Measurements from ENCODE around the gene CLHC1. TPM values are rescaled to one million over a fixed set of nuclear protein-coding genes. Genes with fewer than 3 reads are reported as not detected.
"Not testable (repeated sequence)": the region's sequence is repeated elsewhere in the genome, so short reads cannot be mapped to it uniquely, and the experiment has no call there.

CLHC1 gene
- 2.3 and 3.2 TPM in 2 replicates for total RNA-seq (2014; rRNA removed; shearing (Covaris generic); ENCODE audit: low replicate concordance)

GRCh38 chr2:55232084-55232862 lies at the start of gene CLHC1, which contains the start of gene RPS27A:
Gene CLHC1, minus strand, starts transcription at chr2:55232293. Its CDS starts 9,882 bp downstream, at chr2:55222411.
Gene RPS27A, plus strand, starts transcription at chr2:55232688. Its CDS starts 137 bp downstream, at chr2:55232825.
- DNase-seq = peak; percentile 89
- Histone ChIP-seq H3K36me3 (peaks cover 57% of the 10 kb centered on the region), H3K9me3 (no peaks in the 10 kb centered on the region), H3K4me3 (peak within 1 kb of the TSS; percentile 100), H3K27me3 (no peaks in the 10 kb centered on the region)

GRCh38 chr2:55280851-55281546 lies 48.9 kb upstream of the CLHC1 start:
- H3K27me3 ChIP-seq, H3K4me3 ChIP-seq, DNase-seq, H3K36me3 ChIP-seq, H3K9me3 ChIP-seq: not testable (repeated sequence)

GRCh38 chr2:55279859-55280424 lies 47.8 kb upstream of the CLHC1 start:
- not testable (repeated sequence) for H3K27me3 ChIP-seq, H3K4me3 ChIP-seq, H3K9me3 ChIP-seq, H3K36me3 ChIP-seq, DNase-seq

- H3K27me3 ChIP-seq, H3K36me3 ChIP-seq, DNase-seq, H3K9me3 ChIP-seq, H3K4me3 ChIP-seq: not testable (repeated sequence)
These were observed 47.2 kb upstream of the CLHC1 start for GRCh38 chr2:55279214-55279835.

DNA sequence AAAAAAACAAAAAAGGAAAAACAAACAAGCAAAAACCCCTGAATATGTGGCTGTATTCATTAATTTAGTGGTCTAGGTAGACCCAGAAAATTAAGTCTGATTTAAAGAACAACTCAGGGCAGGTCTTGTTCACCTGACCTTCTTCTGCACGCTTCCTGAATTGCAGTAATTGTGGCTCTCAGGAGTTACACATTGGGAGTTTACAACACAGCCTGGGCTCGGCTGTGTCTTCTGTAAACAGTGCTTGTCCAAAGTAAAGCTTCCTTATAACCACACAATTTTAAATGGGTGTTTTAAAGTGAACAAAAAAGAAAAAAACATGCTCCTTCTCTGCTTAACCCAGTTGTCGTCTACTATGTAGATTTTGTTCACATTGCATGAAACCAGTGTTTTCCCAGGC lies 45.2 kb upstream of the CLHC1 start:
- no peaks in the 10 kb centered on the region for H3K36me3 ChIP-seq
- H3K9me3 ChIP-seq = no peaks in the 10 kb centered on the region
- no peak overlapping the region for H3K4me3 ChIP-seq
- no peaks in the 10 kb centered on the region for H3K27me3 ChIP-seq
- DNase-seq = no peak

GRCh38 chr2:55274346-55274745 lies 42.3 kb upstream of the CLHC1 start:
- not testable (repeated sequence) for DNase-seq, H3K9me3 ChIP-seq, H3K27me3 ChIP-seq, H3K36me3 ChIP-seq, H3K4me3 ChIP-seq

DNA sequence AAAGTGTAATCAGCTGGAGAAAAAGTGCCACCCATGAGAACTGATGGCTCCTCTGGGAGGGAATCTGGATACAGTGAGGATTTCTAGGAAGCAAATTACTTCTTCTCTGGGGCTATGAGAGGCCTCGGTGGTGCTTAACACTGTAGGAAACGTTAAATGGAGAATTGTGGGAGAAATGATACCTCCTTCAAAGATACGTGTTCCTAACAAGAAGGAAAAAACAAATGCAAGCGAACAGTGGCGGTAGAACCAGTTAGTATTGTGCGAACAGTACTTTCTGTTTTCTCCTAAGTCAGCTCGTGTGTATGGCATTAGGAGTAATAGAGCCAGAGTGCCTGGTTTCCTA lies 37.5 kb upstream of the CLHC1 start:
- DNase-seq = no peak
- Histone ChIP-seq H3K4me3 (peak overlapping the region; percentile 93), H3K36me3 (peaks cover 14% of the 10 kb centered on the region), H3K9me3 (no peaks in the 10 kb centered on the region), H3K27me3 (no peaks in the 10 kb centered on the region)

GRCh38 chr2:55268907-55269644 lies 37.0 kb upstream of the CLHC1 start, which contains the start of gene MTIF2:
Gene MTIF2, minus strand, starts transcription at chr2:55269231. Its CDS starts 5,373 bp downstream, at chr2:55263858.
- Histone ChIP-seq H3K27me3 (no peaks in the 10 kb centered on the region), H3K4me3 (peak within 1 kb of the TSS; percentile 93), H3K36me3 (peaks cover 17% of the 10 kb centered on the region)

DNA sequence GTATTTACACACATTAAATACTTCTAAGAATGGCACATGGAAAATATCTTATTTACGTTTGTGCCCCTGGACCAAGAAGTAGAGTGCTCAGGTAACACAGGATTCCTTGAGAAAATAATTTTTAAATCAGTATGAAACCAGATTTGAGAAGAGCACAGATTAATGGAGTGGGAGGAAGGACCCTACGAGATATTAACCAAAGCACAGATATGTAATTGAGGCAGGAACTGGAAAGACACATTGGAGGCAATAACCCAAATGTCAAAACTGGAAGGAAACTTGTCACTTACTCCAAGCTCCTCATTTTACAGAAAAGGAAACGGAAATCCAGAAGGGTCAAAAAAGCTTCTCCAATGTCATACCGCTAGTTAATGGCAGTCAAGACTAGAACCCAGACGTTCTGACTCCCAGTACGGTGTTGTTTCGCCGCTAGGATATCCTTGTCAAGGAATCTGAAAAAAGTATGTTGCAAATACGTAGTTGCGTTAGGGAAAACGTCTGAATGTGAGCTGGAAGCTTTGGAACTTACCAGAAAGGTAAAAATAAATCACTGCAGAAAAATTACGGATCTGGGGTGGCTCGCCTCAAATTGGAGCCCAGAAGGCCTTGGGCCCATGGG lies 36.3 kb upstream of the CLHC1 start:
- peak overlapping the region; percentile 93 for H3K4me3 ChIP-seq
- H3K27me3 ChIP-seq = no peaks in the 10 kb centered on the region
- H3K9me3 ChIP-seq = no peaks in the 10 kb centered on the region
- DNase-seq = no peak
- H3K36me3 ChIP-seq = peaks cover 19% of the 10 kb centered on the region

More at GRCh38 chr2:55268907-55269644, 37.0 kb upstream of the CLHC1 start, which contains the start of gene MTIF2:
- no peaks in the 10 kb centered on the region for H3K9me3 ChIP-seq
- peak; percentile 97 for DNase-seq

GRCh38 chr2:55259586-55259985 lies 27.5 kb upstream of the CLHC1 start:
- not testable (repeated sequence) for DNase-seq, H3K9me3 ChIP-seq, H3K4me3 ChIP-seq, H3K27me3 ChIP-seq
- peaks cover 34% of the 10 kb centered on the region for H3K36me3 ChIP-seq

DNA sequence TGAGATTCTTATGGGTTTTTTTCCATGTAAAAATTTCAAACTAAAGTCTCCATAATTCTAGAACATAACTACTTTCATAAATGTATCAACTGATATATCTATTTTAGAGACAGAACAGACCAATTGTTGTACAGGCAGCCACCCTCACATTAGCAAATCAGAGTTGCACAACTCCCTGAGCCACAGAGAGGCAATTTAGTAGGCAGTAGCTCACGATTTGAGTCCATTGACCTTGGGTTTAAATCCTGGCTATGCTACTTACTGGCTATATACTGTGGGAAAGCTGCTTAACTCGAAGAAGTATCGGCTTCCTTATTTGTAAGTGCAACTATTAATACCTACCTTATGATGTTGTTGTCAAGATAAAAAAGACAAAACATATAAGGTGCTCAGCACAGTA lies 20.7 kb upstream of the CLHC1 start:
- H3K9me3 ChIP-seq = no peaks in the 10 kb centered on the region
- no peaks in the 10 kb centered on the region for H3K27me3 ChIP-seq
- H3K36me3 ChIP-seq = peaks cover 28% of the 10 kb centered on the region
- no peak overlapping the region for H3K4me3 ChIP-seq
- DNase-seq = no peak

DNA sequence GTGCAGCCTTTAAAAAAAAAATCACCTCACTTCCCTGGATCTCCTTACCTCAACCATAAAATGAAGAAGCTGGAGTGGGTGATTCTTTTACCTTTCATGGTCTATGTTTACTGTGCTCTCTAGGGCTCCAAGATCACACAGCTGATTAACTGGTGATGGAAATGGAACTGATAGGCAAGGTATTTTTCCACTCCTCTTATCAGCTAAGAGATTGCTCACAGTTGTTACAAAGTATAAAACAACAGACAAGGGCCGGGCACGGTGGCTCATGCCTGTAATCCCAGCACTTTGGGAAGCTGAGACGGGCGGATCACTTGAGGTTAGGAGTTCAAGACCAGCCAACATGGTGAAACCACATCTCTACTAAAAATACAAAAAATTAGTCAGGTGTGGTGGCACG lies 14.9 kb upstream of the CLHC1 start:
- Histone ChIP-seq H3K9me3 (no peaks in the 10 kb centered on the region), H3K36me3 (peaks cover 46% of the 10 kb centered on the region), H3K27me3 (no peaks in the 10 kb centered on the region), H3K4me3 (no peak overlapping the region)
- DNase-seq = no peak

DNA sequence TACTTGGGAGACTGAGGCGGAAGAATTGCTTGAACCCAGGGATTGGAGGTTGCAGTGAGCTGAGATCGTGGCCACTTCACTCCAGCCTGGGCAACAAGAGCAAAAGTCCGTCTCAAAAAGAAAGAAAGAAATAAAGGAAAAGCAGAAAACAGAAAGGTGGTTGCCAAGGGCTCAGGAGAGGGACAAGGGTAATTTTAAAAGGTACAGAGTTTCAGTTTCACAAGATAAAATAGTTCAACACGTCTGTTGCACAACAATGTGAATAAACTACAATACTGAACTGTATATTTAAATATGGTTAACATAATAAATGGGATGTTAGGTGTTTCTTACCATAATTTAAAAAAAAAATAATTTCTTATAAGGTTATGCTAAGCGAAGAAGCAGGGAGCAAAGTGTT lies 13.3 kb upstream of the CLHC1 start:
- no peak overlapping the region for H3K4me3 ChIP-seq
- no peaks in the 10 kb centered on the region for H3K9me3 ChIP-seq
- peaks cover 47% of the 10 kb centered on the region for H3K36me3 ChIP-seq
- no peak for DNase-seq
- H3K27me3 ChIP-seq = no peaks in the 10 kb centered on the region

DNA sequence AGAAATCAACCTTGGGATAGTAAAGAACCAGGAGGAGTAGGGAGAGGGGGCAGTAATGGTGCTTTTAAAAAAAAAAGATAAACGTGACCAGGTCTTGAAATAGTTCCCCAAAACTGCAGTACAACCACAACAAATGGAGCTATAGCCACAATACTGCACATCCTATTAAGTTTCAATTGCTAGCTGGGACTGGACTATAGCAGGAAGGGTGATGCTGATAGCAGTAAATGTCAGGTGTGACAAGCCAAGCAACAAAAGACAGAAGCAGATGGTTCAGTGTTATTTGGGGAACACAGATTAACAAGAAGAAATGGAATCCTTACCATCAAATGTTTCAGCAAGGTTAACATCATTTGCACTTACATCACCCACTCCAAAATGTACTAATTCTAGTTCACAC lies 10.5 kb upstream of the CLHC1 start:
- Histone ChIP-seq H3K27me3 (no peaks in the 10 kb centered on the region), H3K36me3 (peaks cover 50% of the 10 kb centered on the region), H3K9me3 (no peaks in the 10 kb centered on the region), H3K4me3 (no peak overlapping the region)
- DNase-seq = no peak

DNA sequence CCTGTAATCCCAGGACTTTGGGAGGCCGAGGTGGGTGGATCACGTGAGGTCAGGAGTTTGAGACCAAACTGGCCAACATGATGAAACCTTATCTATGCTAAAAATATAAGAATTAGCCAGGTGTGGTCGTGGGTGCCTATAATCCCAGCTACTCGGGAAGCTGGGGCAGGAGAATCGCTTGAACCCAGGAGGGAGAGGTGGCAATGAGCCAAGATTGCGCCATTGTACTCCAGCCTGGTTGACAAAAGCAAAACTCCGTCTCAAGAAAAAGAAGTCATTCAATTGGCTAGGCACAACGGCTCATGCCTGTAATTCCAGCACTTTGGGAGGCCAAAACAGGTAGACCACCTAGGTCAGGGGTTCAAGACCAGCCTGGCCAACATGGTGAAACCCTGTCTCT lies 9.5 kb upstream of the CLHC1 start:
- H3K27me3 ChIP-seq, DNase-seq: not testable (repeated sequence)

GRCh38 chr2:55239656-55240222 lies 7.6 kb upstream of the CLHC1 start:
- DNase-seq = no peak
- Histone ChIP-seq H3K36me3 (peaks cover 54% of the 10 kb centered on the region), H3K9me3 (no peaks in the 10 kb centered on the region), H3K4me3 (no peak overlapping the region), H3K27me3 (no peaks in the 10 kb centered on the region)

More for the DNA sequence above, 9.5 kb upstream of the CLHC1 start:
- H3K9me3 ChIP-seq, H3K4me3 ChIP-seq: not testable (repeated sequence)
- H3K36me3 ChIP-seq = peaks cover 54% of the 10 kb centered on the region

Measured in MG63 (cell line).